ENCODE measurements around the gene RERE. TPM values are rescaled to one million over a fixed set of nuclear protein-coding genes. Genes with fewer than 3 reads are reported as not detected.

The RERE gene
- total RNA-seq, 1 experiment from 2014 or later, result 40.6 TPM

DNA sequence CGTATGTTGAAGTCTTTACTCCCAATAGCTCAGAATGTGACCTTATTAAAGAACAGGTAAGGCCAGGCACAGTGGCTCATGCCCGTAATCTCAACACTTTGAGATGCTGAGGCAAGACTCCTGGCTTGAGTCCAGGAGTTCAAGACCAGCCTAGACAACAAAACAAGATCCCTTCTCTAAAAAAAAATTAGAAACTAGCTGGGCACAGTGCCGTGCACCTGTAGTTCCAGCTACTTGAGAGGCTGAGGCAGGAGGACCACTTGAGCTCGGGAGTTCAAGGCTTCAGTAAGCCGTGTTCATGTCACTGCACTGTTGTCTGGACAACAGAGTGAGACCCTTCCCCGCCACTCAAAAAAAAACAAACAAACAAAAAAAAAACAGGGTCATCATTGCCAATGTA is 171.3 kb downstream of the RERE start:
- BruUV-seq (replicated peaks), result no TSS peak
- Histone ChIP-seq H3K9me3 (ENCODE audit: control insufficient read depth in 1 of 2, insufficient read depth in 1 of 2, low read depth in 1 of 2, low read length in 2 of 2) (no peaks in the 10 kb centered on the region), H3K27ac (ENCODE audit: low read depth, low read length) (no peak overlapping the region), H3K27me3 (ENCODE audit: insufficient read depth, low read length) (no peaks in the 10 kb centered on the region), H3K9me2 (ENCODE audit: insufficient read depth) (no peaks in the 10 kb centered on the region), H3K36me3 (ENCODE audit: control insufficient read depth in 1 of 2, insufficient read depth in 2 of 2, low read length in 2 of 2) (no peaks in the 10 kb centered on the region), H3K4me3 (replicated peaks in 1 of 2; ENCODE audit: low read depth in 1 of 2, low read length in 2 of 2) (no peak overlapping the region), H4K20me1 (ENCODE audit: insufficient read depth) (peaks cover 4% of the 10 kb centered on the region), H3K4me1 (ENCODE audit: control insufficient read depth in 1 of 2, insufficient read depth in 2 of 2, low read length in 2 of 2) (peaks cover 3 to 8% of the 10 kb centered on the region in 2 experiments; a peak in 3 of 4 replicates), H2AFZ (ENCODE audit: low read depth, low read length, poor library complexity, severe bottlenecking) (no peak overlapping the region), H3K79me2 (ENCODE audit: insufficient read depth, low read length) (peaks cover 21% of the 10 kb centered on the region), H3K9ac (ENCODE audit: low read length) (no peak overlapping the region), H3K4me2 (ENCODE audit: low read length) (no peak overlapping the region)
- TF ChIP-seq YY1 (IDR thresholded peaks at IDR 0.05; ENCODE audit: extremely low read depth, insufficient replicate concordance, low read depth, low read length), result no peak
- no peak for TF ChIP-seq ZNF274 (IDR thresholded peaks at IDR 0.05; ENCODE audit: low read depth, low read length)
- ATAC-seq (no peak), DNase-seq (ENCODE audit: low read depth, low spot score) (no peak)
- RAD21 ChIA-PET (ENCODE audit: low non-redundant PET in 1 of 2, low total read pairs in 2 of 2, uncharacterized antibody in 2 of 2, unreplicated experiment in 2 of 2), result no interaction called here
- CTCF ChIA-PET, result no interaction called here
- POLR2A ChIA-PET, result no interaction called here
- intact Hi-C loops (cut with micrococcal nuclease), result no loop called here

DNA sequence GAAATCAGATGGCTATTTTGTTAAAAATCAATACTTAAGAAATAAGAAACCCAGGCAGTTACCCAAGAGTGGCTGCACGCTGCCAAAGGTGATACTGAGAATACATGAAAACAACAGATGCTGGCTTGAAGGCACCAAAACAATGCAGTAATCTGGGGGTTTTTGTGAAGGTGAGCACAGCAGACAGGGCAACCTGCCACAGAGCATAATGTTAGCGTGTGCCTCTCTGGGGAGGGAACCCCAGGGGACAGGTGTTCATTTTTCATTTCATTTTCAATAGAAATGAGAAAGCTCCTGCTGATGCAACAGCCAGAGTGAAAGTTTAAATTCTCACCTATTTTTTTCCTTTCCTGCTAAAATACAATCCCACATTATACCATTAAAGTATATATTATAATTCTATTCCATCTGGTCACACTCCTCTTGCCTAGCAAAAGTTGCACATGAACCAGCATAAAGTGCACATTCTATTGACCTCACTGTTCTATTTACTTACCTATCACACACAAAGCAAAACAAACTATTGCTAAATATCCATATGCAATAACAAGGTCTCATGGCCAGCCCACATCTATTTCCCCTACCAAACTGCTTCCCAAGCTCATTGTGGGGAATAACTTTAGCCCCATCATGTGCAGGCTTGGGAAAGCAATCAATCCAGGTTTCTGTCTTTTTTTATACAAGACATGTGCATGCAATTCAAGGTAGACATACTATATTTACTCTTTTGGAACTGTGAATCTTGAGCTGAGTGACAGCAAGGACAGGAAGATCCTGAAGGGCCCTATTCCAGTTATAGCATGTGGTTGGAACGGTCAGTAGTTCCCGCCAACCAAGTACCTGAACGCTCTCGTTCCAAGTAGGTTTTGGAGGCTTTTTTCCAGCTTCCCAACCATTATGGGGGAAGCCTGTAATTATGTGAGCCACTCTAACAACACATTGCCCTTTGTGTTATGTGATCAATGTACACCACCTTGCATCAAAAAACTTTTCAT is 173.6 kb downstream of the RERE start:
- no peak for ATAC-seq
- CTCF ChIA-PET, result no interaction called here

More for the DNA sequence above, 173.6 kb downstream of the RERE start:
- intact Hi-C loops (cut with micrococcal nuclease), result no loop called here
- ChIA-PET POLR2A (no interaction called here), RAD21 (ENCODE audit: low non-redundant PET in 1 of 2, low total read pairs in 2 of 2, uncharacterized antibody in 2 of 2, unreplicated experiment in 2 of 2) (interaction anchor here in 1 of 2 experiments (0.6 kb wide), 1 partner anchor 69 kb away, joined by 3 read pairs; no protein-coding TSS in a partner anchor)
- H3K4me3 ChIP-seq (replicated peaks in 1 of 2; ENCODE audit: low read depth in 1 of 2, low read length in 2 of 2), result no peak overlapping the region
- no peak overlapping the region for H3K9ac ChIP-seq (ENCODE audit: low read length)
- BruUV-seq (replicated peaks), result no TSS peak
- H3K79me2 ChIP-seq (ENCODE audit: insufficient read depth, low read length), result peaks cover 25% of the 10 kb centered on the region
- H3K36me3 ChIP-seq (ENCODE audit: control insufficient read depth in 1 of 2, insufficient read depth in 2 of 2, low read length in 2 of 2), result no peaks in the 10 kb centered on the region
- no peak overlapping the region for H3K4me2 ChIP-seq (ENCODE audit: low read length)
- H3K9me3 ChIP-seq (ENCODE audit: control insufficient read depth in 1 of 2, insufficient read depth in 1 of 2, low read depth in 1 of 2, low read length in 2 of 2), result no peaks in the 10 kb centered on the region
- no peaks in the 10 kb centered on the region for H3K9me2 ChIP-seq (ENCODE audit: insufficient read depth)
- TF ChIP-seq YY1 (IDR thresholded peaks at IDR 0.05; ENCODE audit: extremely low read depth, insufficient replicate concordance, low read depth, low read length) (no peak), SP1 (IDR thresholded peaks at IDR 0.05; ENCODE audit: low read depth) (no peak), EZH2 (IDR thresholded peaks at IDR 0.05) (no peak)
- H4K20me1 ChIP-seq (ENCODE audit: insufficient read depth), result peaks cover 4% of the 10 kb centered on the region
- H3K4me1 ChIP-seq (ENCODE audit: control insufficient read depth in 1 of 2, insufficient read depth in 2 of 2, low read length in 2 of 2), result peaks cover 3 to 8% of the 10 kb centered on the region in 2 experiments; a peak in 3 of 4 replicates
- H3K27ac ChIP-seq (ENCODE audit: low read depth, low read length), result no peak overlapping the region
- no peak overlapping the region for H2AFZ ChIP-seq (ENCODE audit: low read depth, low read length, poor library complexity, severe bottlenecking)
- H3K27me3 ChIP-seq (ENCODE audit: insufficient read depth, low read length), result no peaks in the 10 kb centered on the region
- no peak for DNase-seq (ENCODE audit: low read depth, low spot score)
